ENCODE data around the gene PKP4.

The PKP4 gene

DNA sequence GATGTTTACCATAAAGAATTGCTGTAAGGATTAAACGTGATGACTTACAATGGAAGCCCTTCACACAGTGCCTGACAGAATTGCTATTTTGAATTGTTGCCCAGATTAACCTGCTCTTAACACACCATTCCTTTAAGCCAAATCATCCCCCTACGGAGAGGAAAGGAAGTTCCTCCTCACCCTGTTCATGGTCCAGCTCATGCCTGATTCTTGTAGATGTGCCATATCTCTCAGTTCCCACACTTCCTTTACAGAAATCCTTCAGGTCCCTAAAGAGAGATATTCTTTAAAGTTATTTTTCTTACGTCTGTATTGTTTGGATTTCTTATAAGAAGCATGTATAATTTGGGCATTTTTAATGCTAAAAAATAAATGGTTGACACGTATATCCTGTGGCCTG, 210.8 kb downstream of the PKP4 start:
- Histone ChIP-seq H3K9me3 (ENCODE audit: control insufficient read depth, insufficient read depth, low read depth, low read length) (no peaks in the 10 kb centered on the region), H3K36me3 (ENCODE audit: control insufficient read depth, insufficient read depth, low read length) (peaks cover 75% of the 10 kb centered on the region), H3K4me3 (ENCODE audit: low read depth, low read length) (no peak overlapping the region), H3K27ac (ENCODE audit: low read depth, low read length) (no peak overlapping the region), H3K4me1 (ENCODE audit: control insufficient read depth, insufficient read depth, low read length) (0 out of 2 replicates have a peak, but pooled peaks cover 5% of the 10 kb centered on the region), H3K9ac (ENCODE audit: low read length) (no peak overlapping the region), H3K27me3 (ENCODE audit: control insufficient read depth, insufficient read depth, low read length) (no peaks in the 10 kb centered on the region)

DNA sequence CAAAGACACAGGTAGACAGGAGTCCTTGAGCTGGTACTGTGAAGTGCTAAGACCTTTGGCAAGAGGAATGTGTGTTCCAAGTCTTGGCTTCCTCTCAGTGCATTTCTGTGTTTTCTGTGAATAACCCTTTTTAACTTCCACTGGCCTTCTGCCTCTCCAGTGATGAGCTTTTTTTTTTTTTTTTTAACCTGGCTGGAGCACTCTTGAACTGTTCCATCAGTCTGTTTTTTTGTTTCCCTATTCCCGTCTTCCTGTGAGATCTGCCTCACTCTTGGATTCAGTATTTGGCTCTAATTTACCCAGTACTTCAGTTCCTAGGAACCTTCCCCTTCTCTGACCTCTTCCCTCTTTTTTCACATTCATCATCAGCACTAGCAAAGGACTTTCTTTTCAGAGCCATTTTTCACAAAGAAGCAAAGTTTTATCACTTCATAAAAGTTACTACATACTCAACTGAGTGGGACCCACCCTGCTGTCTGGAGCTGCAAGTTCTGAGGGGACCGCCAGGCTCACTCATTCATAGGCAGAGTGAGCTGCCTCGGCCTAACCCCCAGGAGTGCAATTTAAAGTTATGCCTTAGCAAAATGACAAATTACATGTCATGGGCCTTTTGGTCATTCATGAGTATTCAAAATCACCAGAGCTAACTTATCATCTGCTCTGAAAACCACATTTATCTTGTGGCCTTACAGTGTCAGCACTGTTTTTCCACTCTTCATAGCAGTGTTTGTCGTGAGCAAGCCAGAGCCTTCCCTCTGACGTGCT, 211.4 kb downstream of the PKP4 start:
- Histone ChIP-seq H3K36me3 (ENCODE audit: control insufficient read depth, insufficient read depth, low read length) (peaks cover 76% of the 10 kb centered on the region), H3K27me3 (ENCODE audit: control insufficient read depth, insufficient read depth, low read length) (no peaks in the 10 kb centered on the region), H3K9ac (ENCODE audit: low read length) (no peak overlapping the region), H3K9me3 (ENCODE audit: control insufficient read depth, insufficient read depth, low read depth, low read length) (no peaks in the 10 kb centered on the region), H3K27ac (ENCODE audit: low read depth, low read length) (no peak overlapping the region), H3K4me1 (ENCODE audit: control insufficient read depth, insufficient read depth, low read length) (0 out of 2 replicates have a peak, but pooled peaks cover 5% of the 10 kb centered on the region), H3K4me3 (ENCODE audit: low read depth, low read length) (no peak overlapping the region)

- Histone ChIP-seq H3K36me3 (ENCODE audit: control insufficient read depth, insufficient read depth, low read length) (peaks cover 73% of the 10 kb centered on the region), H3K9me3 (ENCODE audit: control insufficient read depth, insufficient read depth, low read depth, low read length) (no peaks in the 10 kb centered on the region), H3K9ac (ENCODE audit: low read length) (no peak overlapping the region), H3K27me3 (ENCODE audit: control insufficient read depth, insufficient read depth, low read length) (no peaks in the 10 kb centered on the region), H3K27ac (ENCODE audit: low read depth, low read length) (no peak overlapping the region), H3K4me1 (ENCODE audit: control insufficient read depth, insufficient read depth, low read length) (0 out of 2 replicates have a peak, but pooled peaks cover 5% of the 10 kb centered on the region), H3K4me3 (ENCODE audit: low read depth, low read length) (no peak overlapping the region)
These were observed 213.5 kb downstream of the PKP4 start for GRCh38 chr2:158670292-158670691.

DNA sequence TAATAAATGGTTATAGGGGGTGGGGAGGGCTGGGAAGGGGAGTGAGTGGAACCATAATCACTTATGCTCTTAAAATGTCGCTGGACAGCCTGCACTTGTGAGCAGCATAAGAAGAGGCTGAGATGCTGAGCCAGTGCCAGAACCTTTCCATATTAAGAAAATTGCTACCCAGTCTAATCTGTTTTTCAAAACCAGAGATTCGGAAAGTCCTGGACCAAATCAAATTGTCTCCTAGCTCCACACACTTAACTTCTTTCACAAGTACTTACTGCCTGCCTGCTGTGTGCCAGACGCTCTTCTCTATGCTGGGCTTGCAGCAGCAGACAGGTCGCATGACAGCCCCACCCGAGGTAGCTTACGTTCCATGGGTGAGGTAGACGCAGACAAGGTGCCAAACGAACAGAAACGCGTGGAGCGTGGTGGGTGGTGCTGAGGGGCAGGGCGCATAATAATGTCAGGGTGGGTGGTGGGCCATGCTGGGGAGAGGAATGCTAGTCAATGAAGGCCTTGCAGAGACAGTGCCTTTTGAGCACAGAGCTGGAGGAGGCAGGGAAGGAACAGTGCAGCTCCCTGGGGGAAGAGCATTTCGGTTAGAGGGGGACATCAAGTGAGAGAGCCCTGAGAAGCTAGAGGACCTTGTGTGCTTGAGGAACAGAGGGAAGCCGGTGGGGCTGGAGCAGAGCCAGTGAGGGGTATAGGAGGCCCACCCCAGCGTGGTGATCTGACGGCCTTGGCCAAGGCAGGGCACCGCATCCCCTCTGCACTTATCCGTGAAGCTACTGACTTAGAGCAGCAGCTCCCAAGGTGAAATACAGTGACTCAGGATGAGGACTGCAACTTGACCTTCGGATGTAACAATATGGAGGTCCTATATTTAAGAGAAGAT, 214.9 kb downstream of the PKP4 start:
- H3K4me3 ChIP-seq (ENCODE audit: low read depth, low read length): no peak overlapping the region
- 0 out of 2 replicates have a peak, but pooled peaks cover 5% of the 10 kb centered on the region for H3K4me1 ChIP-seq (ENCODE audit: control insufficient read depth, insufficient read depth, low read length)
- H3K9me3 ChIP-seq (ENCODE audit: control insufficient read depth, insufficient read depth, low read depth, low read length): no peaks in the 10 kb centered on the region
- H3K36me3 ChIP-seq (ENCODE audit: control insufficient read depth, insufficient read depth, low read length): peaks cover 73% of the 10 kb centered on the region
- no peak overlapping the region for H3K9ac ChIP-seq (ENCODE audit: low read length)
- H3K27ac ChIP-seq (ENCODE audit: low read depth, low read length): no peak overlapping the region
- no peaks in the 10 kb centered on the region for H3K27me3 ChIP-seq (ENCODE audit: control insufficient read depth, insufficient read depth, low read length)

GRCh38 chr2:158676295-158676694, 219.5 kb downstream of the PKP4 start:
- H3K36me3 ChIP-seq (ENCODE audit: control insufficient read depth, insufficient read depth, low read length): peaks cover 61% of the 10 kb centered on the region
- no peak overlapping the region for H3K9ac ChIP-seq (ENCODE audit: low read length)
- no peaks in the 10 kb centered on the region for H3K9me3 ChIP-seq (ENCODE audit: control insufficient read depth, insufficient read depth, low read depth, low read length)
- H3K4me1 ChIP-seq (ENCODE audit: control insufficient read depth, insufficient read depth, low read length): peaks cover 11% of the 10 kb centered on the region; the same call in 1 of the 2 replicates
- no peaks in the 10 kb centered on the region for H3K27me3 ChIP-seq (ENCODE audit: control insufficient read depth, insufficient read depth, low read length)
- no peak overlapping the region for H3K4me3 ChIP-seq (ENCODE audit: low read depth, low read length)
- H3K27ac ChIP-seq (ENCODE audit: low read depth, low read length): no peak overlapping the region

DNA sequence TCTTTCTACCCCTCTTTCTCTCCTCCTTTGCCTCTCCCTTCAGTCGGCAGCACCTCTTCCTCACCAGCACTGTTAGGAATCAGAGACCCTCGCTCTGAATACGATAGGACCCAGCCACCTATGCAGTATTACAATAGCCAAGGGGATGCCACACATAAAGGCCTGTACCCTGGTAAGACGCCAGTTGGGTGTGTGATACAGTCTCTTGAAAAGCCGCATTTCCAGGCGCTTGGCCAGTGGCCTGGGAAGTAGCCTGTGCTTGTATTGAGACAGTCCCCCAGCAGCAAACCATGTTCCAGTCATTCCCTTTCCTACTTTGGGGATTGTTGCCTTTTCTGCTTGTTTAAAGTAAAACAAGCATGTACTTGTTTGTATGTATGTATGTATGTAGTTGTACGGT, 219.9 kb downstream of the PKP4 start:
- peaks cover 58% of the 10 kb centered on the region for H3K36me3 ChIP-seq (ENCODE audit: control insufficient read depth, insufficient read depth, low read length)
- peaks cover 8% of the 10 kb centered on the region; the same call in 1 of the 2 replicates for H3K4me1 ChIP-seq (ENCODE audit: control insufficient read depth, insufficient read depth, low read length)
- H3K27ac ChIP-seq (ENCODE audit: low read depth, low read length): no peak overlapping the region
- no peak overlapping the region for H3K9ac ChIP-seq (ENCODE audit: low read length)
- H3K27me3 ChIP-seq (ENCODE audit: control insufficient read depth, insufficient read depth, low read length): no peaks in the 10 kb centered on the region
- H3K9me3 ChIP-seq (ENCODE audit: control insufficient read depth, insufficient read depth, low read depth, low read length): no peaks in the 10 kb centered on the region
- no peak overlapping the region for H3K4me3 ChIP-seq (ENCODE audit: low read depth, low read length)

DNA sequence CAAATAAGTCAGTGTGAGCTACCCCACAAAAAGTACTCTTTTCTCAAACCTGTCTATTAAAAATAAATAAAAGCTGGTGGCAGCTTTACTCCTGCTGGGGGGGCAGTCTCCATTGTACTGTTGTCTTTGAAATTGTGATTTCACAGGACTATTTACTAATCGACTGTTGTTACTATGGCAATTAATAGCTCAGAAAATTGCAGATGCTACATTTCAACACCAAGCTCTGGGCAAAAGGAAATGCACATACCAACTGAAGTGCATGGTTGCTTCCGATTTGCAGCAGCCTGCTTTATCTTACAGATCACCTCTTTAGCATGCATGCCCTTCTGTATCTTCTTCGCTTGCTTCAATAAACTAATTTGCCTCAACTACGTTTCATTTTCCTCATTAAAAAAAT, 220.8 kb downstream of the PKP4 start:
- H3K4me1 ChIP-seq (ENCODE audit: control insufficient read depth, insufficient read depth, low read length): peaks cover 6% of the 10 kb centered on the region; the same call in 1 of the 2 replicates
- peak overlapping the region; percentile 54; the same call in 1 of the 2 replicates for H3K27ac ChIP-seq (ENCODE audit: low read depth, low read length)
- H3K9ac ChIP-seq (ENCODE audit: low read length): no peak overlapping the region
- H3K9me3 ChIP-seq (ENCODE audit: control insufficient read depth, insufficient read depth, low read depth, low read length): no peaks in the 10 kb centered on the region
- H3K27me3 ChIP-seq (ENCODE audit: control insufficient read depth, insufficient read depth, low read length): no peaks in the 10 kb centered on the region
- H3K36me3 ChIP-seq (ENCODE audit: control insufficient read depth, insufficient read depth, low read length): peaks cover 55% of the 10 kb centered on the region
- H3K4me3 ChIP-seq (ENCODE audit: low read depth, low read length): no peak overlapping the region

GRCh38 chr2:158681816-158682215, 225.1 kb downstream of the PKP4 start:
- H3K36me3 ChIP-seq (ENCODE audit: control insufficient read depth, insufficient read depth, low read length): peaks cover 17% of the 10 kb centered on the region
- H3K4me1 ChIP-seq (ENCODE audit: control insufficient read depth, insufficient read depth, low read length): peaks cover 6% of the 10 kb centered on the region; the same call in 1 of the 2 replicates
- H3K27me3 ChIP-seq (ENCODE audit: control insufficient read depth, insufficient read depth, low read length): no peaks in the 10 kb centered on the region
- H3K4me3 ChIP-seq (ENCODE audit: low read depth, low read length): no peak overlapping the region
- no peaks in the 10 kb centered on the region for H3K9me3 ChIP-seq (ENCODE audit: control insufficient read depth, insufficient read depth, low read depth, low read length)
- H3K9ac ChIP-seq (ENCODE audit: low read length): no peak overlapping the region
- H3K27ac ChIP-seq (ENCODE audit: low read depth, low read length): no peak overlapping the region

DNA sequence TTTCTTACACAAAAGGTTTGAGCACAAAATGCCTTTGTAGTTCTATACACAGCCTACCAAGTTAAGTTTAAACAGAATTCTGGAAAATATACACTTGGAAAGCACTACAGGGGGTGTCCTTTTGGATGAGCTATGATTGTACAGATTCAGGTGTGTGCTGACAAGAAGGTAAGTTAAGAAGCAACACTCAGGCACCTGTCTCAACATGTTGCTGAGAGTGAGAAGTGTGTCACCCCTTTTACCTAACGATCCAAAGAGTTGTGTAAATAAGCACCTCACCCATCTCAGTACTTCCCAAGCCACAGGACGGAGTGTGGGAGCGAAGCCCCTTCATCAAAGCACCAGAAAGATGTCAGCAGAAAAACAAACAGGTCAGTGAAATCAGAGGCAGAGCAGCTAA, 228.9 kb downstream of the PKP4 start:
- H3K27ac ChIP-seq (ENCODE audit: low read depth, low read length): no peak overlapping the region
- no peak overlapping the region for H3K9ac ChIP-seq (ENCODE audit: low read length)
- H3K27me3 ChIP-seq (ENCODE audit: control insufficient read depth, insufficient read depth, low read length): no peaks in the 10 kb centered on the region
- peaks cover 3% of the 10 kb centered on the region; the same call in 1 of the 2 replicates for H3K36me3 ChIP-seq (ENCODE audit: control insufficient read depth, insufficient read depth, low read length)
- H3K4me3 ChIP-seq (ENCODE audit: low read depth, low read length): no peak overlapping the region
- no peaks in the 10 kb centered on the region for H3K9me3 ChIP-seq (ENCODE audit: control insufficient read depth, insufficient read depth, low read depth, low read length)
- H3K4me1 ChIP-seq (ENCODE audit: control insufficient read depth, insufficient read depth, low read length): 0 out of 2 replicates have a peak, but pooled peaks cover 2% of the 10 kb centered on the region

DNA sequence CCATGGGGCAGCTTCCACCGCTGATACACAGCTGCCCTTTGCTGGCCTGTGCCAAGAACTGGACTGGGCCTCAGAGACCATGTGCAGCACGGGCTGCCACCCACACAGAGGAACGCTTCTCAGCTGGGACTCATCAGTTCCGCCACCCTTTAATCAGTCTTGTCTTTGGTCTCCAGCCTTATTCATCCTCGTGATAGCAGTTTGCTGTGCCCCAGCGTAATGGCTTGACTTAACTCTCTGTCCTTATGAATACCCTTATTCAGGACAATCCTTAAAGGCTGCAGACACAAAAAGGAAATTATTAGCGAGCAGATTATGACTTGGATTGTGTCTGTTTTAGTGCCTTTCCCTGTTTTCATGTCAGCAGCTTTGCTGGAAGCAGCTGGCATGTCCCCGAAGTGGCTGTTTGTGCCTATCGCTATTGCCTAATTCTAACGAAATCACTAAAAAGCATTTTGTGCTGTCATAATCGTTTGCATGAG, 229.5 kb downstream of the PKP4 start:
- H3K9ac ChIP-seq (ENCODE audit: low read length): no peak overlapping the region
- H3K27me3 ChIP-seq (ENCODE audit: control insufficient read depth, insufficient read depth, low read length): no peaks in the 10 kb centered on the region
- H3K4me1 ChIP-seq (ENCODE audit: control insufficient read depth, insufficient read depth, low read length): 0 out of 2 replicates have a peak, but pooled peaks cover 2% of the 10 kb centered on the region
- H3K36me3 ChIP-seq (ENCODE audit: control insufficient read depth, insufficient read depth, low read length): no peaks in the 10 kb centered on the region
- H3K4me3 ChIP-seq (ENCODE audit: low read depth, low read length): no peak overlapping the region
- H3K27ac ChIP-seq (ENCODE audit: low read depth, low read length): no peak overlapping the region
- H3K9me3 ChIP-seq (ENCODE audit: control insufficient read depth, insufficient read depth, low read depth, low read length): no peaks in the 10 kb centered on the region

All from HUES6 (cell line).